Measurements from ENCODE around the gene PDE3A. TPM values are rescaled to one million over a fixed set of nuclear protein-coding genes. Genes with fewer than 3 reads are reported as not detected.

PDE3A gene
- total RNA-seq, 1 experiment from 2014 or later = 19.9 TPM

DNA sequence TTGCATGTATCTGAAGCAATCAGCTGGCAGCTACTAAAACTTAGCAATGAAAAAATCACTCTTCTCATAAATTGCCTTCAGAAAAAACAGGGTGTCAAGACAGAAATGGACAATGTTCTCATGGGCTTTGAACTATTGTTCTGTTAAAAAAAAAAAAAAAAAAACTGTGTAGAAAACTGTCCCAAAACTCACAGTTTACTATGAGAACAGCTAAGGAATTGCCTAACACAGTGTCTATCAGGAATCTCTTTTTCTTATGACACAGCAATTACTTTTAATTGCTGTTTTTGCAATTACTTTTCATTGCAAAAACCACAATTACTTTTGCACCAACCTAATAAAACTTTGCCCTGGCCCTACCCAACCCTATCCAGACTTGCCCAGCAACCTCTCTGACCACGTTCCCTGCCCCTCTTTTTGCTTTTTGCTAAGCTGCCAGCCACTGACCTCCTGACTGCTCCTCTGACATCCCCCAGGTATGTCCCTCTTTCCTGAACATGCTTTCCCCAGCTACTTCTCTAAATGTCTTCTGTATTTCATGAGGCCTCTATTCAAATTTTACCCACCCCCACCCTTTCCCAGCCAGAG lies 258.8 kb downstream of the PDE3A start:
- CTCF ChIA-PET = no interaction called here

DNA sequence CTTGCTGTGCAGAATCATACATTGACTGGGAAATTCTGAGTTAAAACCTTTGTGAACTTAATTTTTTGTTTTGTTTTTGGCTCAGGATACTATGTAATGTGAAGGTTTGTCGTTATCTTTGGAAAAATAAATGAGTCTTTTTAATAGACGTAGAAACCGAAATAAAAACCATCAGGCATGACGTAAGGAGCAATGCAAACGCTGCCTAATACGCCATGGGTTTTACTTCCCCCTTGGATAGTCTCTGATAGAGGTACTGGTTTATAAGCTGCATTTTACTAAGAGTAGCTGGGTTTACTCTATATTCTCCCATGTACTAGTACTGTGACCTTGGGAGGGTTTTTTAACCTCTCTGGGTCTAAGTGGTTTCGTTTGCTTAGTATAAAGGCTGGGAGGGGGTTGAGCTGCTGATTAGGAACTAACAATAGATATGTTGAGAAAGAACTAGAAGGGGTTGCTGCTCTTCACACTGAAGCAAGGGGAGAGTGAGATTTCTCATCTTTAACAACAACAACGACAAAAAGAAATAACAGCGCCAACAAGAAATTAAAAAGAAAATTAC lies 260.0 kb downstream of the PDE3A start:
- CTCF ChIA-PET = no interaction called here
- no TSS peak for BruUV-seq (replicated peaks)
- no peak for DNase-seq
- no peak overlapping the region for H3K27ac Mint-ChIP-seq (ENCODE audit: unreplicated experiment)
- no peaks in the 10 kb centered on the region for H3K27me3 Mint-ChIP-seq (ENCODE audit: unreplicated experiment)
- H3K4me1 Mint-ChIP-seq (ENCODE audit: low read depth, unreplicated experiment) = peaks cover 13% of the 10 kb centered on the region
- no peaks in the 10 kb centered on the region for H3K36me3 Mint-ChIP-seq (ENCODE audit: insufficient read depth, unreplicated experiment)
- TF ChIP-seq, protein P1, sequence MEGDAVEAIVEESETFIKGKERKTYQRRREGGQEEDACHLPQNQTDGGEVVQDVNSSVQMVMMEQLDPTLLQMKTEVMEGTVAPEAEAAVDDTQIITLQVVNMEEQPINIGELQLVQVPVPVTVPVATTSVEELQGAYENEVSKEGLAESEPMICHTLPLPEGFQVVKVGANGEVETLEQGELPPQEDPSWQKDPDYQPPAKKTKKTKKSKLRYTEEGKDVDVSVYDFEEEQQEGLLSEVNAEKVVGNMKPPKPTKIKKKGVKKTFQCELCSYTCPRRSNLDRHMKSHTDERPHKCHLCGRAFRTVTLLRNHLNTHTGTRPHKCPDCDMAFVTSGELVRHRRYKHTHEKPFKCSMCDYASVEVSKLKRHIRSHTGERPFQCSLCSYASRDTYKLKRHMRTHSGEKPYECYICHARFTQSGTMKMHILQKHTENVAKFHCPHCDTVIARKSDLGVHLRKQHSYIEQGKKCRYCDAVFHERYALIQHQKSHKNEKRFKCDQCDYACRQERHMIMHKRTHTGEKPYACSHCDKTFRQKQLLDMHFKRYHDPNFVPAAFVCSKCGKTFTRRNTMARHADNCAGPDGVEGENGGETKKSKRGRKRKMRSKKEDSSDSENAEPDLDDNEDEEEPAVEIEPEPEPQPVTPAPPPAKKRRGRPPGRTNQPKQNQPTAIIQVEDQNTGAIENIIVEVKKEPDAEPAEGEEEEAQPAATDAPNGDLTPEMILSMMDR (IDR thresholded peaks at IDR 0.05; ENCODE audit: unreplicated experiment) = no peak
- intact Hi-C loops (cut with micrococcal nuclease; ENCODE audit: unreplicated experiment) = no loop called here
- H3K4me3 Mint-ChIP-seq (ENCODE audit: low read depth, unreplicated experiment) = no peak overlapping the region
- no peaks in the 10 kb centered on the region for H3K9me3 Mint-ChIP-seq (ENCODE audit: low read depth, unreplicated experiment)

More for the DNA sequence above, 258.8 kb downstream of the PDE3A start:
- Mint-ChIP-seq H3K9me3 (ENCODE audit: low read depth, unreplicated experiment) (no peaks in the 10 kb centered on the region), H3K4me1 (ENCODE audit: low read depth, unreplicated experiment) (peaks cover 13% of the 10 kb centered on the region), H3K27me3 (ENCODE audit: unreplicated experiment) (no peaks in the 10 kb centered on the region), H3K36me3 (ENCODE audit: insufficient read depth, unreplicated experiment) (no peaks in the 10 kb centered on the region), H3K4me3 (ENCODE audit: low read depth, unreplicated experiment) (no peak overlapping the region), H3K27ac (ENCODE audit: unreplicated experiment) (peak overlapping the region; percentile 22)
- intact Hi-C loops (cut with micrococcal nuclease; ENCODE audit: unreplicated experiment) = no loop called here
- TF ChIP-seq, protein P1 (IDR thresholded peaks at IDR 0.05; ENCODE audit: unreplicated experiment) = no peak
- DNase-seq = no peak
- no TSS peak for BruUV-seq (replicated peaks)

DNA sequence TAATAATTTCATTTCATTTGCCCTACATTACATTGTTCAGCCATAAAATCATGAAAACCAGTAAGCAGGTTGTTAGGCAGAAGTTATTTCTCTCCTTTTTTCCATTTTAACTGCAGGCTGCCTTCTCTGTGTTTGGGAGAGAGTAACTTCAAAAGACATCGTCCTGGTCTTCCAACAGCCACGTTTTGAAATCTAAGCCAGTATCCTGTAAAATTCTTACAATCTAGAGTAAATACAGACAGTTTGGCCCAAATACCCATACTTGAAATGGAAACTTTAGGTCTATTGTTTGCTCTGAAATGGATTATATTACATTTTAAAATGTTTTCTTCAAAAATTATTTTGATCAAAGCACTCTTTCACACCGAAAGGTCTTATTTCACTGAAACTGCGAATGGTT lies 260.7 kb downstream of the PDE3A start:
- CTCF ChIA-PET = interaction anchor here (0.7 kb wide), 1 partner anchor 198 kb away, joined by 3 read pairs; no protein-coding TSS in a partner anchor
- DNase-seq = no peak
- BruUV-seq (replicated peaks) = no TSS peak
- Mint-ChIP-seq H3K27me3 (ENCODE audit: unreplicated experiment) (no peaks in the 10 kb centered on the region), H3K36me3 (ENCODE audit: insufficient read depth, unreplicated experiment) (no peaks in the 10 kb centered on the region), H3K4me1 (ENCODE audit: low read depth, unreplicated experiment) (peaks cover 13% of the 10 kb centered on the region), H3K27ac (ENCODE audit: unreplicated experiment) (peak overlapping the region; percentile 28), H3K9me3 (ENCODE audit: low read depth, unreplicated experiment) (no peaks in the 10 kb centered on the region), H3K4me3 (ENCODE audit: low read depth, unreplicated experiment) (peak overlapping the region; percentile 17)
- intact Hi-C loops (cut with micrococcal nuclease; ENCODE audit: unreplicated experiment) = no loop called here
- TF ChIP-seq, protein P1 (IDR thresholded peaks at IDR 0.05; ENCODE audit: unreplicated experiment) = no peak

DNA sequence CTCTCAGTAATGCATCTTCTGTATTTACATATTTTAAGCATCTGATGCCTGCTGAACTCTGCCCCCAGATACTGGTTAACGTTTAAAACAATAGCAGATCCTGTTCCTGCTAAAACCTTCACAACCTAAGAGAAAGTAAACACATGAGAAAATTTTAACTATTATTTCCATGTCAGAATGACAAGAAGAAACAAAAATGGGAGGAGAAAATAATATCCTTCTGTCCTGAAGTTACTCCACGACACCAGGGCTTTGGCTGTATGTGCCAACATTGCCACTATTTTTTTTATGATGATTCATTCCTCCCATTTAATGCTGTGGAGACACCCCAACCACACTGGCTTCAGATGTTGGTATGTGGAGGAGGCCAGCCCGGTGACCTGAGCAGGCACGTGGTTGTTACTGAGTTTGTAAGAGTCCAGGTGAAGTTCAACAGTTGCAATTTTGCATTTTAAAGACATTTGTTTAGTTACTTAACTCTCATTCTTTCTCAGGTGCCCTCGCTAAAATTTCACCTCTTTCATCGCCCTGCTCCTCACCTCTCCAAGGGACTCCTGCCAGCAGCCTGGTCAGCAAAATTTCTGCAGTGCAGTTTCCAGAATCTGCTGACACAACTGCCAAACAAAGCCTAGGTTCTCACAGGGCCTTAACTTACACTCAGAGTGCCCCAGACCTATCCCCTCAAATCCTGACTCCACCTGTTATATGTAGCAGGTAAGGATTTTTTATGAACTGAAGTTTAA lies 261.2 kb downstream of the PDE3A start:
- peak; percentile 62 for DNase-seq
- intact Hi-C loops (cut with micrococcal nuclease; ENCODE audit: unreplicated experiment) = no loop called here
- BruUV-seq (replicated peaks) = no TSS peak
- Mint-ChIP-seq H3K4me1 (ENCODE audit: low read depth, unreplicated experiment) (peaks cover 13% of the 10 kb centered on the region), H3K9me3 (ENCODE audit: low read depth, unreplicated experiment) (no peaks in the 10 kb centered on the region), H3K27me3 (ENCODE audit: unreplicated experiment) (no peaks in the 10 kb centered on the region), H3K4me3 (ENCODE audit: low read depth, unreplicated experiment) (peak overlapping the region; percentile 17), H3K27ac (ENCODE audit: unreplicated experiment) (peak overlapping the region; percentile 28), H3K36me3 (ENCODE audit: insufficient read depth, unreplicated experiment) (no peaks in the 10 kb centered on the region)
- CTCF ChIA-PET = interaction anchor here (0.7 kb wide), 1 partner anchor 197 kb away, joined by 3 read pairs; no protein-coding TSS in a partner anchor
- TF ChIP-seq, protein P1 (IDR thresholded peaks at IDR 0.05; ENCODE audit: unreplicated experiment) = no peak
